Lower leg skin (tissue), 3 donors: ENCODE data around the gene UTP14C.

Experiments
- POLR2A ChIP-seq, 2 donors: fragments of 450-650 bp; IDR thresholded peaks; one replicate each; pipeline ENCODE4 v1.6.1; 2016 to 2017; ENCODE audit warnings: antibody characterized with exemption in 2 of 2, mild to moderate bottlenecking in 1 of 2, moderate library complexity in 1 of 2
- TF ChIP-seq, protein P1 (sequence below), 3 donors: fragments of 450-650 bp; IDR thresholded peaks; one replicate each; pipeline ENCODE4 v1.5.1; 2016; ENCODE audit warnings: antibody characterized with exemption in 3 of 3, mild to moderate bottlenecking in 3 of 3, moderate library complexity in 2 of 3

DNA sequence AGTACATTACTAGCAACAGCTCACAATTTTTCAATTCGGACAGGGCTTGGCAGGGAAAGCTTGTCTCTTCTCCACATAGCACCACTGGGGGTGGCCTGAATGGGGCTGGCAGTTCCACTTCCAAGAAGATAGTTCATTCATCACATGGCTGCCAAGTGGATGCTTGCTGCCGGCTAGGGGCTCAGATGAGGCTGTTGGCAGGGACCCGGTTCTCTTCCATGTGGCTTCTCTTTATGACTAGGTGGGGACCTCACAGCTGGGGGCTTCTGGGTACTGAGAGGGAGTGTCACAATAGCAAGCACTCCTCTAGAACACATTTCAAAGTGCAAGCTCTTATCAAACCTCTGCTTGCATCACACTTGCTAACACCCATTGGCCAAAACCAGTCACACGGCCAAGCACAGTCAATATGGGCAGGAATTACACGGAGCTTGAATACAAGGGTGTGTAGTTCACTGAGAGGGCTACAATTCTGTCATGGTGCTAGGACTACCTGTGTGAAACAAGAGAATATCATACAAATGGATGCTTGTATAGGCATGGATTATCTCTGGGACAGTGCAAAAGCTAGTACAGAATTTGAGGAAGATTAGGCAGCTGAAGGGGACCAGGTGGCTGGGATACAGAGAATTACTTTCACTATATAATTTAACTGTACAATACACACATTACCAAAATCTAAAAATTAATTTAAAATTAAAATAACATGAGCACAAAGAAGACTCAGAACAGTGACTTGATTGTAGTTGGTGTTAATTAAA lies 45.5 kb upstream of the UTP14C start:
- TF ChIP-seq, protein P1, sequence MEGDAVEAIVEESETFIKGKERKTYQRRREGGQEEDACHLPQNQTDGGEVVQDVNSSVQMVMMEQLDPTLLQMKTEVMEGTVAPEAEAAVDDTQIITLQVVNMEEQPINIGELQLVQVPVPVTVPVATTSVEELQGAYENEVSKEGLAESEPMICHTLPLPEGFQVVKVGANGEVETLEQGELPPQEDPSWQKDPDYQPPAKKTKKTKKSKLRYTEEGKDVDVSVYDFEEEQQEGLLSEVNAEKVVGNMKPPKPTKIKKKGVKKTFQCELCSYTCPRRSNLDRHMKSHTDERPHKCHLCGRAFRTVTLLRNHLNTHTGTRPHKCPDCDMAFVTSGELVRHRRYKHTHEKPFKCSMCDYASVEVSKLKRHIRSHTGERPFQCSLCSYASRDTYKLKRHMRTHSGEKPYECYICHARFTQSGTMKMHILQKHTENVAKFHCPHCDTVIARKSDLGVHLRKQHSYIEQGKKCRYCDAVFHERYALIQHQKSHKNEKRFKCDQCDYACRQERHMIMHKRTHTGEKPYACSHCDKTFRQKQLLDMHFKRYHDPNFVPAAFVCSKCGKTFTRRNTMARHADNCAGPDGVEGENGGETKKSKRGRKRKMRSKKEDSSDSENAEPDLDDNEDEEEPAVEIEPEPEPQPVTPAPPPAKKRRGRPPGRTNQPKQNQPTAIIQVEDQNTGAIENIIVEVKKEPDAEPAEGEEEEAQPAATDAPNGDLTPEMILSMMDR (IDR thresholded peaks at IDR 0.05): no peak
- TF ChIP-seq POLR2A (IDR thresholded peaks at IDR 0.05): no peak
